Hematopoietic multipotent progenitor cell treated with erythropoietin and hydrocortisone succinate and interleukin-3 and kit ligand, for 15 days (in vitro differentiated cells): Measurements from ENCODE around the gene PITHD1.
"Not testable (repeated sequence)": the region's sequence is repeated elsewhere in the genome, so short reads cannot be mapped to it uniquely, and the experiment has no call there.

Experiments used
- DNase-seq: peaks from one replicate; pipeline ENCODE4 v3.0.0-alpha.2; 2015; ENCODE audit warnings: low spot score

PITHD1 gene, protein sequence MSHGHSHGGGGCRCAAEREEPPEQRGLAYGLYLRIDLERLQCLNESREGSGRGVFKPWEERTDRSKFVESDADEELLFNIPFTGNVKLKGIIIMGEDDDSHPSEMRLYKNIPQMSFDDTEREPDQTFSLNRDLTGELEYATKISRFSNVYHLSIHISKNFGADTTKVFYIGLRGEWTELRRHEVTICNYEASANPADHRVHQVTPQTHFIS

GRCh38 chr1:23777979-23778814 lies at the start of gene PITHD1:
Gene PITHD1 (plus strand): TSS chr1:23778418. CDS start chr1:23778516, 98 bp downstream.
- DNase-seq, result peak; percentile 97

GRCh38 chr1:23732363-23733224 lies 45.6 kb upstream of the PITHD1 start:
- no peak for DNase-seq

DNA sequence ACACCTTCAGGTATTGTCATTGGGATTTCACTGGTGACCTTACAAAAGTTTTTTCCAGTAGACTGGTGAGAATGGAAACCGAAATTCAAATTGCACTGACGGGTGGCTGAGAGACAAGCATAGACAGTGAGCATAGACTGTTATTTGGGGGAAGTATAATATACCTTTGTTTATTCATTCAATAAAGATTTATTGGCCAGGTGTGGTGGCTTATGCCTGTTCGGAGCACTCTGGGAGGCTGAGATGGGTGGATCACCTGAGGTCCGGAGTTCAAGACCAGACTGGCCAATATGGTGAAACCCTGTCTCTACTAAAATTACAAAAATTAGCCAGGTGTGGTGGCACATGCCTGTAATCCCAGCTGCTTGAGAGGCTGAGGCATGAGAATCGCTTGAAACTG lies 44.9 kb upstream of the PITHD1 start:
- DNase-seq, result not testable (repeated sequence)

GRCh38 chr1:23736437-23737134 lies 41.6 kb upstream of the PITHD1 start:
- no peak for DNase-seq

DNA sequence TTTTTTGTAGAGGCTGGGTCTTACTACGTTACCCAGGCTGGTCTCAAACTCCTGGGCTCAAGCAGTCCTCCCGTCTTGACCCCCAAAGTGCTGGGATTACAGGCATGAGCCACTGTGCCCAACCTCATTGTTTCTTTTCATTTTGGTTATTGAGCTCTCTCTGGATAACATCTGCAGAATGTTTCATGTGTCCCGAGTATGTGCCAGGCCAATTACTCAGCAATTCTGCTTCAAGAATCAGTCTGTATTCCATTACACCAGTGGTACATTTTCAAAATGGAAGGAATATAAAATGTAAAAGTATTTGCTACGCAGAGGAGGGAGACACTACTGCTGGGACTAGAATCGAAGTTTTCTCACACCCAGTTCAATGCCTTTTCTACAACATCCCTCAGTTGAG lies 36.6 kb upstream of the PITHD1 start:
- no peak for DNase-seq

DNA sequence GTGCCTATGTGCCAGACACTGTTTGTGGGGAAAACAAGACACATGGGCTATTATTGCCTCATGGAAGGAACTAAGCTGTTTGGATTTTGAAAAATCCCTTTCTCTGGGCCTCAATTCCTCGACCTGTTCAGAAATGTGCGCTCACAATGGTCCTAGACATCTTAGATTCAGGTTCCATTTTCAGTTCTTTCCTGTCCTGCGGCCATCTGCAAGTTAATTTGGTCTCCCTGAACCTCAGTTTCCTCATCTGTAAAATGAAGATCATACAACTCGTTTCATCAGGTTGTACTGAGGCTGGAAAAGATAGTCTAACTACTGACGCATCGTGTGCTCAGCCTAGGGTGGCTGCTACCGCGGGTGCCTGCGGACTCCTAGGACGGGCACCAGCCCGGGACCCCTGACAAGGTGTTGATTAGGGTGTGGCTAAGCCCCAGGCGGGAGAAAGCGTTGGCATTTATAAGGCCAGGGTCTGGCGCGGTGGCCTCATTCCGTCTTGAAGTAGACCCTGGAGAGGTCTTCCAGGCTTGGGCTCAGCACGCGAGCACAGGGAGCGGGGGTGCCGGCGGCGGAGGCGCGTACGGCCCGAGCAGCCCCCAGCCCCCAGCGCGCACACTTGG lies 35.4 kb upstream of the PITHD1 start:
- DNase-seq, result no peak

- DNase-seq, result peak; percentile 57
Measured at GRCh38 chr1:23743287-23744152, 34.7 kb upstream of the PITHD1 start, which contains the start of gene ELOA. Gene ELOA (plus strand): TSS chr1:23743471. CDS start chr1:23743504, 33 bp downstream.

- peak; percentile 73 for DNase-seq
Measured at GRCh38 chr1:23745515-23745914, 32.7 kb upstream of the PITHD1 start.

DNA sequence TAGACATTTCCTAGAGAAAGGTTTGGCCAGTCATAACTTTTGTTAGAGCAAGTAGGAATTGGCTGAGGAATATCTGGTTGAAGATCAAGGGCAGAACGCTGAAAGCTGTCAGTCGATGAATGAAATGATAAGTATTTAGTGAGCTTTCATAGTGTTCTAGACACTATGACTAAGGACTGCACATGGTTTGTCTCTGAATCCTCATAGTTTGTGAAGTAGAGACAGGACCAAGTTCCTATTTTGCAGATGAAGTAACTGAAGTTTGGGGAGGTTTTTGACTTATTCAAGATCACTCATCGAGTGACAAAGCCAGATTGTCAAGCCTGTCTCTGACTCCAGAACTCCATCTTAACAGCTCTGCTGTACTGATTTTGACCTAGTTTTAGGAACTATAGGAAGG lies 30.2 kb upstream of the PITHD1 start:
- no peak for DNase-seq

DNA sequence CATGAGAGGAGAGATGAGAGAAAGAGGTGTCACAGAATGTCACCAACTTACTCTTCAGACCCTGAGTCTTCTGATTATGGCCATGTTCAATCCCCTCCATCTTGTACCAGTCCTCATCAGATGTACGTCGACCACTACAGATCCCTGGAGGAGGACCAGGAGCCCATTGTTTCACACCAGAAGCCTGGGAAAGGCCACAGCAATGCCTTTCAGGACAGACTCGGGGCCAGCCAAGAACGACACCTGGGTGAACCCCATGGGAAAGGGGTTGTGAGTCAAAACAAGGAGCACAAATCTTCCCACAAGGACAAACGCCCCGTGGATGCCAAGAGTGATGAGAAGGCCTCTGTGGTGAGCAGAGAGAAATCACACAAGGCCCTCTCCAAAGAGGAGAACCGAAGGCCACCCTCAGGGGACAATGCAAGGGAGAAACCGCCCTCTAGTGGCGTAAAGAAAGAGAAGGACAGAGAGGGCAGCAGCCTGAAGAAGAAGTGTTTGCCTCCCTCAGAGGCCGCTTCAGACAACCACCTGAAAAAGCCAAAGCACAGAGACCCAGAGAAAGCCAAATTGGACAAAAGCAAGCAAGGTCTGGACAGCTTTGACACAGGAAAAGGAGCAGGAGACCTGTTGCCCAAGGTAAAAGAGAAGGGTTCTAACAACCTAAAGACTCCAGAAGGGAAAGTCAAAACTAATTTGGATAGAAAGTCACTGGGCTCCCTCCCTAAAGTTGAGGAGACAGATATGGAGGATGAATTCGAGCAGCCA lies 27.0 kb upstream of the PITHD1 start:
- DNase-seq, result peak; percentile 68

- DNase-seq, result no peak
Measured at GRCh38 chr1:23751815-23752200, 26.4 kb upstream of the PITHD1 start.

DNA sequence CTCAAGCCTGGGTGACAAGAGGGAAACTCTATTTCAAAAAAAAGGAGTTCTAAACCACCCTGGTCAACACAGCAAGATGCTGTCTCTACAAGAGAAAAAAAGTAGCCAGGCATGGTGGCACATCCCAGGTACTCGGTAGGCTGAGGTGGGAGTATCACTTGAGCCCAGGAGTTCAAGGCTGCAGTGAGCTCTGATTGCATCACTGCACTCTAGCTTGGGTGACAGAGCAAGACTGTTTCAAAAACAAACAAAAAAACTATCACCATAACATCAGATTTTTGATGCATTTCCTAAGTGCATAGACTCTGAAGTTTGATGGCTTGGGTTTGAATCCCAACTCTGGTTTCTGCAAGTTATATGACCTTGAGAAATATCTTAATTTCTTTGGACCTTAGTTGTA lies 25.3 kb upstream of the PITHD1 start:
- no peak for DNase-seq

- no peak for DNase-seq
Measured at GRCh38 chr1:23756676-23757075, 21.5 kb upstream of the PITHD1 start.

- DNase-seq, result no peak
Measured at GRCh38 chr1:23757812-23758211, 20.4 kb upstream of the PITHD1 start.

DNA sequence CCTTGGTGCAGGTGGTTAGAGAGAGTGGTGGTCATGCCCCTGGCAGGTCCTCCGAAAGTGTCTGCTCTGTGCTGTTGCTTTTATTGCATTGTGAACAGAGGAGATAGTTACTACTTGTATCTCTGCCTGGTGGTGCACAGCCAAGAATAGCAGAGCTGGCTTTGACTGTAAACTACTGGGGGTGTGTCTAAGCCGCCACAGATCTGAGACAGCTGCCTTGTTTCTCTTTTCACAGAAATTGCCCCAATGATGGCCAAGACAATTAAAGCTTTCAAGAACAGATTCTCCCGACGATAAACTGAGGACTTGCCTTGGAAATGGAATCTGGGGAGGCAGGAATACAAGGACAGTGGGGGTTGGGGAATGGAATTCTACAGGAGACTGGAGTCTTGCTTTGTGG lies 18.9 kb upstream of the PITHD1 start:
- DNase-seq, result no peak

GRCh38 chr1:23763041-23763577 lies 15.1 kb upstream of the PITHD1 start:
- DNase-seq, result no peak

DNA sequence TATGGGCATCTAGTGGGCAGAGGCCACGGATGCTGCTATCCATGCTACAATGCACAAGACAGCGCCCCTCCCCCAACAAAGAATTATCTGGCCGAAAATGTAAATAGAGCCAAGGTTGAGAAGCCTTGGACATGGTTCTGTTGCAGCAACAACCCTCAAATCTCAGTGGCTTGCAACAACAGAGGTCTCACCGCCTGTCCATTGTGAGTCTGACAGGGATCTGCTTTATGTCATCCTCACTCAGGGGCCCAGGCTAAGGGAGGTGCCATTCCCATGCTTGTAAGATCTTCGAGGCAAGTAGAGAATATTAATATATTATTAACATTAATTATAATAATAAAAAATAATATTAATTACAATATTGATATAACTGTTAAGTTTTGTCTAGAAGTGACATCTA lies 9.5 kb upstream of the PITHD1 start:
- DNase-seq, result no peak

DNA sequence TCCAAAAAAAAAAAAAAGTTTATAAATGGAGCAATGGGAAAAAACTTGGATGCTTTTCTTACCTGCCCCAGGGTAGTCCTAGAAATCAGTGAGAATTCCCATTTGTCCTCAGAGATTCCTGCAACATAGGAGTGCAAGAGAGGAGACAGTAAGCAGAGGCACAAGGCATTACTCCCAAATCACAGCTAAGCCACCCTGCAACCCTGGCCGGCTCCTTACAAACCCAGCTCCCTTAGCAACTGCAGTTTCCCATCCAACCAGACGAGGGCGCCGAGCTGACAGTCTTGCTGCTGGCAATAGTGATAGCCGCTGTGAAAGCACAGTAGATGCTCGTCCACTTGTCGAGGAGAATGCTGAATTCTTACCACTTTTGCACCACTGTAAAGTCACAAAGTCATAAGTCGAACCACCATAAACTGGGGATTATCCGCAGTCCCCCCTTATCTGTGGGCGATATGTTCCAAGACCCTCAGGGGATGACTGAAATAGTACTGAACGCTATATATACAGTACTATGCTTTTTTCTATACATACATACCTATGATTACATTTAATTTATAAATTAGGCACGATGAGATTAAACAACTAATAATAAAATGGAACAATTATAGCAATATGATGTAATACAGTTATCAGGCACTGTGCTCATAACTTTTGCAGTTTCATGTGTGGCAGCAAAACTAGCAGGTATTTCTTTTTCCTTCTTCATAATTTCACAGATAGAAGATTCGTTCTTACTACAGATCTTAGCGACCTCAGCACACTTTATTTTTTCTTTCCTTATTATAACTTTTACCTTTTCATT lies 6.0 kb upstream of the PITHD1 start:
- DNase-seq, result peak; percentile 90

DNA sequence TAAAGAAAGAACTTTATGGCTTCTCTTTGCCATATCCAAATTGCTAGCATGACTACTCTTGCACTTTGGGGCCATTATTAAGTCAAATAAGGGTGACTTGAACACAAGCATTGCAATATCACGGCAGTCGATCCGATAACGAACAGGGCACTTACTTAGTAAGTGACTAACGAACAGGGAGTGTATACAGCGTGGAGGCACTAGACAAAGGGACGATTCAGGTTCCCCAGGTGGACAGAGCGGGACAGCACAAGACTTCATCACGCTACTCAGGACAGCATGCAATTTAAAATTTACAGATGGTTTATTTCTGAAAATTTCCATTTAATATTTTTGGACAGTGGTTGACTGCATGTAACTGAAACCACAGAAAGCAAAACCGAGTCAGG lies 5.4 kb upstream of the PITHD1 start:
- no peak for DNase-seq
